Subcutaneous adipose tissue (tissue), 4 donors: ENCODE measurements around the gene ADCYAP1R1. TPM values are rescaled to one million over a fixed set of nuclear protein-coding genes. Genes with fewer than 3 reads are reported as not detected.

Source experiments
- total RNA-seq, 4 donors: library from RNA; depleted of rRNA; stranded (reverse); fragments of >200 nt; gene quantifications; one replicate each; pipeline ENCODE4 v1.1.0, GENCODE V29; 2016
- TF ChIP-seq, protein P1 (sequence below): fragments of 450-650 bp; IDR thresholded peaks from one replicate; pipeline ENCODE4 v1.5.1; 2016; ENCODE audit warnings: low read depth, mild to moderate bottlenecking, control low read depth, antibody characterized with exemption, moderate library complexity

Gene ADCYAP1R1
- total RNA-seq, 4 donors from 2014 or later, result 1.9 to 12.8 (median 3.0) TPM

DNA sequence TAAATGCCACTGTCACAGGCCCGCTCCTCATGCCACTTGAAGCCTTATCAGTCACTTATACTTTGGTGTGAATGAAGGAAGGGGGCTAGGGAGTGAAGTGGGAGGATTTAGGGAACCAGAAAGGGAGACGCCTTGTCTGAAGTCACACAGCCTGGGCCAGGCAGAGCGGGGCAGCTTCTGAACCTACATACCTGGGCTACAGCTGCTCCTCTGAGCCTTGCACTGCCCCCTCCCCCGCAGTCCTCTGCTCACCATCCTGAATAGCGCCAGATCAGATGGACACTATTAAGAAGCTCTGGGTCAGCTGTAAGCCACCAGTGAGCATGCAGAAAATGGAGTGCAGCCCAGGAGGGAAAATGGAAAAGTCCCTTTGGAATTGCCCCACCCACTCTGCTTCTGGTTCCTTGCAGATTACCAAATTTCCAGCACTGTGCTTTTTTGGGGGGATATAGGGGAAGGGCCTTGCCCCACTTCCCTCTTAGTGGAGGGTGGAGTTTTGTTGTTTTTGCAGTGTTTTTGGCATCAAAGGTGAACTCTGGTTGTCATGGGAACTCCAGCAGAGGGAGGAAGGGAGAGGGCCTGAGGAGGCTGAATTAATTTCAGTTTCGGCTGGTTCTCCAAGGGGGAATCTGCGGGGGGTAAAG lies 35.0 kb upstream of the ADCYAP1R1 start:
- TF ChIP-seq, protein P1, sequence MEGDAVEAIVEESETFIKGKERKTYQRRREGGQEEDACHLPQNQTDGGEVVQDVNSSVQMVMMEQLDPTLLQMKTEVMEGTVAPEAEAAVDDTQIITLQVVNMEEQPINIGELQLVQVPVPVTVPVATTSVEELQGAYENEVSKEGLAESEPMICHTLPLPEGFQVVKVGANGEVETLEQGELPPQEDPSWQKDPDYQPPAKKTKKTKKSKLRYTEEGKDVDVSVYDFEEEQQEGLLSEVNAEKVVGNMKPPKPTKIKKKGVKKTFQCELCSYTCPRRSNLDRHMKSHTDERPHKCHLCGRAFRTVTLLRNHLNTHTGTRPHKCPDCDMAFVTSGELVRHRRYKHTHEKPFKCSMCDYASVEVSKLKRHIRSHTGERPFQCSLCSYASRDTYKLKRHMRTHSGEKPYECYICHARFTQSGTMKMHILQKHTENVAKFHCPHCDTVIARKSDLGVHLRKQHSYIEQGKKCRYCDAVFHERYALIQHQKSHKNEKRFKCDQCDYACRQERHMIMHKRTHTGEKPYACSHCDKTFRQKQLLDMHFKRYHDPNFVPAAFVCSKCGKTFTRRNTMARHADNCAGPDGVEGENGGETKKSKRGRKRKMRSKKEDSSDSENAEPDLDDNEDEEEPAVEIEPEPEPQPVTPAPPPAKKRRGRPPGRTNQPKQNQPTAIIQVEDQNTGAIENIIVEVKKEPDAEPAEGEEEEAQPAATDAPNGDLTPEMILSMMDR, result no peak

DNA sequence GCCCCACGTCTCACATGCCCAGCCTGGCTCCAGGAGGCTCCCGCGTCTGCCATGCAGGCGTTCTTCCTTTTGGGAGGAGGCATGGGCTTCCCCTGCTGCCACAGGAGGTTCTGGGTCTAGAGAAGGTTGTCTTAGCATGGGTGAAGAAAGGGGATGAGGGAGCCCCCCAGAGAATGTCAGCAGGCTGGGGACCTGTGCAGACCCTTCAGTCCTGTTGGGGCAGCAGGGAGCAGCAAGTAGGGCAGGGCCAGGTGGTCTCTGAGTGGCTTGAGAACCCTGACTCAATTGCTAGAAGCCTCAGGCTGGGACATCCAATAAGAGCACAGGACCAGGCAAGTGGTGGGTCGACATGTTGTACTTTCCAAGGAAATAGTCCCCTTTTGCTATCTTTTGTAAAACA lies 34.4 kb upstream of the ADCYAP1R1 start:
- TF ChIP-seq, protein P1, result no peak

DNA sequence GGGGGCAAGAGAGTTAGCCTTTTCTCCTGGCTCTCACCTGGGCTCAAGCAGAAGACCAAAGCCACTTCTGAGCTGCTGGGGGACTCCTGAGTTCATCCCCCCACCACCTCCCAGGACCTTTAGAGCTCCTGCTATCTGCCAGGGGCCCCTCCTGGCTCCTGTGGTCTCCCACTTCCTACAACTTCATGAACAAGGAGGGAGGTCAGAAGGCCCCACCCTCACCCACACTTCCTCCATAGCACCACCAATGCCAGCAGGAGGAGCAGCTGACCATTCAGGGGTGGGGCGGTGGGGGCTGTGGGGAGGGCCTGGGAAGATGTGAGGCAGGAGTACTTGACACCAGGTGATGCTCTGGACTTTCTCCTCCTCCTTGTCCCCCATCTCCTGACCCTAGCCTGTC lies 32.6 kb upstream of the ADCYAP1R1 start:
- TF ChIP-seq, protein P1, result no peak

DNA sequence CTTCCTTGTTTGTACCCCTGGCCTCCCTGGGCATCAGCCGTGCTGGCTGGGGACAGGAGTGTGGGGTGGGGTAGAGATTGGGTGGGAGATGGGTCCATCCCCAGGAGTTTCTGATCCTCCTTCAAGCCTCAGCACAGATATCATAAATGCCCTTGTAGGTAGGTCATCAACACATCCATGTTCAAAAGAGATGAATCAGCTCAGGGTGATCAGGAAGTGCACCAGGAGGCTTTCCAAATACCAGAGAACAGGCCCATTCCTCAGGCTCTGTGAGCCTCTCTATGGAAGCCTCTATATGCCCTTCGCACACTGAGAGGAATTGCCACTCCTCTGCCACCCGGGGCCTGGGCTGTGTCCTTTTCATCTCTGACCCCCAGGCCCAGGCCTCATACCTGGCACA lies 31.9 kb upstream of the ADCYAP1R1 start:
- TF ChIP-seq, protein P1, result no peak

DNA sequence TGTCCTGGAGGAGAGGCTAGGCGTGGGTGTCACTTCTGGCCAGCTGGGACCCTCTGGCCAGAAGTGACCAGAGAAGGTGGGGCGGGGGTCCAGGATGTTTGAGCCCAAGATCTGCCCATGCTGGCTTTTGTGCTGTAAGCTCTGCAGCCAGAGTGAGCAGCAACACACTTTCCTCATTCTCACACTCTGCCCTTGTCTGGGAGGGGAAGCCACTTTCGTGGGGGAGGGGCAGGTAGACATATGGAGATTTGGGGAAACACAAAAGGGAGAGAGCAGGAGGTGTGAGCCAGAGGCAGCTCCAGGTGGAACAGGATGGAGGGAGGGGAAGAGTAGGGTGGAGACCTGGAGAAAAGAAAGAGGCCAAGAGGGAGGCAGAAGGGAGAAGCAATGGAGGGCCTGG lies 31.5 kb upstream of the ADCYAP1R1 start:
- TF ChIP-seq, protein P1, result no peak

DNA sequence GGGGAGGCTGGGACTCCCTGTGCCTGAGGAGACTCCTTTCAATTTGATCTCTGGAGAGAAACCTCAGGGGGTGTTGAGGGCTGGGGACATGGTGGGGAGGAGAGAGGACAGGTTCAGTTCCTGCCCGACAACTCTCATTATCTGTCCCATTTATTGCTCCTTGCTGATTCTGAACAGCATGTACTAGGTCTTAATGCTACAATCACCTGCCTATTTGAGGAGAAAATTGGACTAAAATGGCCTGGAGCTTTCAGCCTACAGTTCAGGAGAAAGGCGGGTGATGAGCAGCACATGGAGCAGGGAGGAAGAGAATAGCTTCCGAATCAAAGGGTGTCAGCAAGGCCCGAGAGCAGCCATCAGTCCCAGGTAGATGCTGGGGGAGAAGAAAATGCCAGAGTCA lies 30.0 kb upstream of the ADCYAP1R1 start:
- TF ChIP-seq, protein P1, result no peak

- TF ChIP-seq, protein P1, result no peak
Measured at GRCh38 chr7:31022726-31023125, 29.4 kb upstream of the ADCYAP1R1 start.
